Adipocyte (in vitro differentiated cells): ENCODE results near the gene CHST12.

Experiments used
- DNase-seq: peaks from one replicate; pipeline ENCODE4 v3.0.0-alpha.2; 2015; ENCODE audit warnings: low read depth
- H3K27me3 ChIP-seq: replicated peaks from 2 replicates; pipeline ENCODE4 v1.7.0; 2013; ENCODE audit warnings: mild to moderate bottlenecking, low read length, moderate library complexity; ENCODE audit not compliant: control insufficient read depth, insufficient read depth
- H3K36me3 ChIP-seq: 2 replicates; pipeline ENCODE4 v1.7.0; 2013; ENCODE audit warnings: low read length, mild to moderate bottlenecking, moderate library complexity; ENCODE audit not compliant: control insufficient read depth, insufficient read depth, severe bottlenecking
- H3K4me1 ChIP-seq: 2 replicates; pipeline ENCODE4 v1.7.0; 2013; ENCODE audit warnings: mild to moderate bottlenecking, low read length, moderate library complexity; ENCODE audit not compliant: control insufficient read depth, insufficient read depth
- H3K4me3 ChIP-seq: 2 replicates; pipeline ENCODE4 v1.7.0; 2013; ENCODE audit warnings: mild to moderate bottlenecking, low read length, moderate library complexity
- H3K9ac ChIP-seq: 2 replicates; pipeline ENCODE4 v1.7.0; 2013; ENCODE audit warnings: mild to moderate bottlenecking, low read length, moderate library complexity
- H3K9me3 ChIP-seq: 2 replicates; pipeline ENCODE4 v1.7.0; 2013; ENCODE audit warnings: mild to moderate bottlenecking, low read length, moderate library complexity; ENCODE audit not compliant: control insufficient read depth

Gene CHST12

DNA sequence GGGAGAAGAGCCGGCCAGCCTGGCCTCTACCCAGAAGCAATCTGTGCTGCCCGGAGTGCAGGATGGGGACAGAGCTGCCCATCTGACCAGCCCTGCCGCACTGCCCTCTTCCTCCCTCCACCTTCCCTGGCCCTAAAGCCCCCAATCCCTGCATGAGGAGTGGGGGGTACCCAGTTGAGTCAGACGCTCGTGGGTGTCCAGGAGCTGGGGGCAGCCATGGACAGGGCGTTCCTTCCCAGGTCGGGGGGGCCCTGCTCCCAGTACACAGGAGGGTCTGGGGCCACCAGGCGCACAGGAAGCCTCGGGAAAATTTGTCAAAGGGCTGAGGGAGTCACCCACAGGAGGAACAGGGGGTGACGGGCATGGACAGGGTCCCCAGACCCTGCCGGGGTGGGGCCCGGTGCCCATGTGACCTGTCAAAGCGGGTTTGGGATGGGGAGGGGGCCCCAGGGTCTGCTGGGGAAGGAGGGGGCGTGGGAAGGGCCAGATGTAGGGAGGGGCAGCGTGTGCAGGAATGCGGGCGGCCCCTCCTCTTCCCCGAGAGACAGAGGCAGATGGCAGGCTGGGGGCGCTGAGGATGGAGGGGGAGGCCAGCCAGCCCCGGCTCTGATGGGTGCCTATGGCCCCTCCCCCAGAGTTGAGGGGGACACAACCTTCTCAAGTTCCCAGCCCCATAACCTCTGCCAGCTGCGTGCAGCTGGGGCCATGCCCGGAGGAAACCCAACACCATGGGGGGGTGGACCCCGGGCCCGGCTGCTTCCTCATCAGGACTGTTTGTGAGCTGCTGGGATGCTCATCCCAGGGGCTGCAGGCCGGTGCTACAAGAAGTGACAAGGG, 94.3 kb downstream of the CHST12 start:
- Histone ChIP-seq H3K4me3 (no peak overlapping the region), H3K4me1 (peaks cover 13% of the 10 kb centered on the region), H3K27me3 (peaks cover 11% of the 10 kb centered on the region), H3K36me3 (no peaks in the 10 kb centered on the region), H3K9ac (no peak overlapping the region), H3K9me3 (no peaks in the 10 kb centered on the region)
- peak; percentile 45 for DNase-seq
